Urinary bladder (tissue), 4 donors: Measurements from ENCODE around the gene CYTH3. TPM values are rescaled to one million over a fixed set of nuclear protein-coding genes. Genes with fewer than 3 reads are reported as not detected.
"Not testable (repeated sequence)": the region's sequence is repeated elsewhere in the genome, so short reads cannot be mapped to it uniquely, and the experiment has no call there.

Source experiments
- DNase-seq: peaks from one replicate; pipeline ENCODE4 v3.0.0-alpha.2; 2015; ENCODE audit errors: extremely low spot score
- H3K27ac ChIP-seq: one replicate; pipeline ENCODE4 v1.5.1; 2013; ENCODE audit warnings: low read depth, mild to moderate bottlenecking, moderate library complexity
- H3K36me3 ChIP-seq: one replicate; pipeline ENCODE4 v1.6.1; 2013; ENCODE audit warnings: mild to moderate bottlenecking, moderate library complexity; ENCODE audit not compliant: insufficient read depth
- H3K4me1 ChIP-seq: one replicate; pipeline ENCODE4 v1.6.1; 2013; ENCODE audit warnings: mild to moderate bottlenecking, moderate library complexity; ENCODE audit not compliant: insufficient read depth
- H3K4me3 ChIP-seq: one replicate; pipeline ENCODE4 v1.5.1; 2013; ENCODE audit warnings: low read depth, low read length
- WGBS: extraction: QIAGEN DNeasy Blood & Tissue Kit; methylation state at CpG from one replicate; pipeline ENCODE4 v1.1.7; 2013; 5-methylcytosine and 5-hydroxymethylcytosine counted together
- polyA plus RNA-seq: library from polyadenylated mRNA; stranded (reverse); fragments of 200-250 nt; gene quantifications from one replicate; pipeline ENCODE4 v1.2.3, GENCODE V29; 2013
- total RNA-seq: library from RNA; depleted of rRNA; stranded (reverse); fragments of >200 nt; gene quantifications from one replicate; pipeline ENCODE4 v1.2.3, GENCODE V29; 2014
- donor health status: healthy with polysubstance abuse.
- donor health status: healthy.

CYTH3 gene, protein sequence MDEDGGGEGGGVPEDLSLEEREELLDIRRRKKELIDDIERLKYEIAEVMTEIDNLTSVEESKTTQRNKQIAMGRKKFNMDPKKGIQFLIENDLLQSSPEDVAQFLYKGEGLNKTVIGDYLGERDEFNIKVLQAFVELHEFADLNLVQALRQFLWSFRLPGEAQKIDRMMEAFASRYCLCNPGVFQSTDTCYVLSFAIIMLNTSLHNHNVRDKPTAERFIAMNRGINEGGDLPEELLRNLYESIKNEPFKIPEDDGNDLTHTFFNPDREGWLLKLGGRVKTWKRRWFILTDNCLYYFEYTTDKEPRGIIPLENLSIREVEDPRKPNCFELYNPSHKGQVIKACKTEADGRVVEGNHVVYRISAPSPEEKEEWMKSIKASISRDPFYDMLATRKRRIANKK
- 28.9 TPM for total RNA-seq
- polyA plus RNA-seq = 23.5 TPM

GRCh38 chr7:6272481-6273323 lies at the start of gene CYTH3:
Gene CYTH3 (minus strand): TSS chr7:6272624. CDS start chr7:6272507, 117 bp downstream.
- peak within 1 kb of the TSS; percentile 98 for H3K4me3 ChIP-seq
- H3K4me1 ChIP-seq = no peaks in the 10 kb centered on the region
- DNase-seq = no peak
- WGBS = 6% methylated on average over 67 of the region's 67 CpGs
- H3K36me3 ChIP-seq = no peaks in the 10 kb centered on the region
- H3K27ac ChIP-seq = no peak within 1 kb of the TSS

GRCh38 chr7:6320791-6321190 lies 48.4 kb upstream of the CYTH3 start:
- H3K4me3 ChIP-seq = no peak overlapping the region
- H3K4me1 ChIP-seq = no peaks in the 10 kb centered on the region
- H3K27ac ChIP-seq = no peak overlapping the region
- H3K36me3 ChIP-seq = no peaks in the 10 kb centered on the region
- 29% methylated on average over 1 of the region's 1 CpG for WGBS
- DNase-seq = no peak

DNA sequence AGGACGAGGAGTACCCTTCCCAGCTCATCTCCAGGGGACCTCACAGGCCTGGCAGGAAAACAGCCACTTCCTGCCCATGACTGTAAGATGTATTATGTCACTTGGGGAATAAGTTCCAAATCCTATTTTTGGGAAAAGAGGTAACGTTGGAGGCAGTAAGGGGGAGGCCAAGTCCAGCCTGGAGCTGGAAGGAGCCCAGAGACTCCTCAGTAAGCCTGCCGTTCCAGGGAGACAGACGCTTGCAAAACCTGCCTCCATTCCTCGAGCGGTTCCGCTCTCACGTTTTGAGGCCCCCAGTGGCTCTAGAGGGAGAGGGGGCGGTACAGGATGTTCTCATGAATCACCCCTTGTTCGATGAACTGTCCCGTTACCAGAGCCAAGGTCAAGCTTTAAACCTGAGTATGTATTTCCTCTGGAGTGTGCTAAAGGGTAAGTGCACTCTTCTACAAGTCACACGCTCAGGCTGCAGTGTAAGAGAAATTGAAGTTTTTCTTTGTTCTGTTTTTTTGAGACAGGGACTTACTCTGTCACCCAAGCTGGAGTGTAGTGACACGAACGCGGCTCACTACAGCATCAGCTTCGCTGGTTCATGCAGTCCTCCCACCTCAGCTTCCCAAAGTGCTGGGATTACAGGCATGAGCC lies 45.5 kb upstream of the CYTH3 start:
- peak; percentile 43 for DNase-seq
- Histone ChIP-seq H3K4me3 (no peak overlapping the region), H3K4me1 (no peaks in the 10 kb centered on the region), H3K27ac (no peak overlapping the region), H3K36me3 (no peaks in the 10 kb centered on the region)
- 41% methylated on average over 16 of the region's 16 CpGs for WGBS

DNA sequence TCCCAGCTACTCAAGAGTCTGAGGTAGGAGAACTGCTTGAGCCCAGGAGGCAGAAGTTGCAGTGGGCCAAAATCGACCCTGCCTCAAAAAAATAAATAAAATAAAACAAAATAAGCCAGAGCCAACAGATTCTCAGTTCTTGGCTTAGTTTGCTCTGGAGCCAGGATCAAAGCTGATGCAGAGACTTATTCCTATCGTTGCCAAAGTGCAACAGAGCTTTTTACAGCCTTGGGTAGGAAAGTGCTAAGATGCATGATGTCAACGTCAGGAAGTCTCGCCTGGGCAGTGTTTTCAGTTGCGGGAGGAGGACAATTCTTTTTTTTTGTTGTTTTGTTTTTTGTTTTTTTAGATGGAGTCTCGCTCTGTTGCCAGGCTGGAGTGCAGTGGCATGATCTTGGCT lies 43.8 kb upstream of the CYTH3 start:
- Histone ChIP-seq H3K36me3 (no peaks in the 10 kb centered on the region), H3K4me3 (no peak overlapping the region), H3K27ac (no peak overlapping the region), H3K4me1 (no peaks in the 10 kb centered on the region)
- 66% methylated on average over 6 of the region's 6 CpGs for WGBS
- no peak for DNase-seq

GRCh38 chr7:6315746-6316145 lies 43.3 kb upstream of the CYTH3 start:
- WGBS = 49% methylated on average over 8 of the region's 8 CpGs
- no peak overlapping the region for H3K27ac ChIP-seq
- DNase-seq = no peak
- no peaks in the 10 kb centered on the region for H3K36me3 ChIP-seq
- no peak overlapping the region for H3K4me3 ChIP-seq
- H3K4me1 ChIP-seq = no peaks in the 10 kb centered on the region

- Histone ChIP-seq H3K4me3 (no peak overlapping the region), H3K36me3 (no peaks in the 10 kb centered on the region), H3K4me1 (no peaks in the 10 kb centered on the region), H3K27ac (no peak overlapping the region)
- WGBS = 76% methylated on average over 10 of the region's 10 CpGs
- no peak for DNase-seq
Measured at GRCh38 chr7:6310271-6310993, 38.0 kb upstream of the CYTH3 start.

DNA sequence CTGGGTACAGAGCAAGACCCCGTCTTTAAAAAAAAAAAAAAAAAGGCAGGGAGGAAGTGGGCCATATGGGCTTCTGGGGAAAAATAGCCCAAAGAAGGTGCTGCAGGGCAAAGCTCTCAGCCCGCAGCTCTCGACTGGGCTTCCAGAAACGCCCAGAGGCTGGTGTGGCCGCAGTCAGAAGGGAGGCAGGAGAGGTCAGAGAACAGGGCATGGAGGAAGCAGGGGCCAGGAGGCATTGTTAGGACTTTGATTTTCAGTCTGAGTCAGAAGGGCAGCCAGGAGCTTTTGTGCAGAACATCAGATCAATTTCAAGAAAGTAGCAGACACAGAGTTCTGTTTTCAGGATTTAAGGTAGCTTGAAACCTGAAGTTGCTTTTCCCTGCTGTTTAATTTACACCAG lies 35.3 kb upstream of the CYTH3 start:
- DNase-seq = no peak
- Histone ChIP-seq H3K4me1 (no peaks in the 10 kb centered on the region), H3K27ac (no peak overlapping the region), H3K4me3 (no peak overlapping the region), H3K36me3 (no peaks in the 10 kb centered on the region)
- WGBS = 59% methylated on average over 5 of the region's 5 CpGs

- no peaks in the 10 kb centered on the region for H3K4me1 ChIP-seq
- 74% methylated on average over 3 of the region's 3 CpGs for WGBS
- no peak overlapping the region for H3K27ac ChIP-seq
- no peaks in the 10 kb centered on the region for H3K36me3 ChIP-seq
- no peak for DNase-seq
- no peak overlapping the region for H3K4me3 ChIP-seq
Measured at GRCh38 chr7:6306471-6306870, 34.0 kb upstream of the CYTH3 start.

- Histone ChIP-seq H3K36me3 (no peaks in the 10 kb centered on the region), H3K4me1 (no peaks in the 10 kb centered on the region), H3K4me3 (no peak overlapping the region), H3K27ac (no peak overlapping the region)
- 44% methylated on average over 2 of the region's 2 CpGs for WGBS
- no peak for DNase-seq
Measured at GRCh38 chr7:6305330-6305729, 32.9 kb upstream of the CYTH3 start.

DNA sequence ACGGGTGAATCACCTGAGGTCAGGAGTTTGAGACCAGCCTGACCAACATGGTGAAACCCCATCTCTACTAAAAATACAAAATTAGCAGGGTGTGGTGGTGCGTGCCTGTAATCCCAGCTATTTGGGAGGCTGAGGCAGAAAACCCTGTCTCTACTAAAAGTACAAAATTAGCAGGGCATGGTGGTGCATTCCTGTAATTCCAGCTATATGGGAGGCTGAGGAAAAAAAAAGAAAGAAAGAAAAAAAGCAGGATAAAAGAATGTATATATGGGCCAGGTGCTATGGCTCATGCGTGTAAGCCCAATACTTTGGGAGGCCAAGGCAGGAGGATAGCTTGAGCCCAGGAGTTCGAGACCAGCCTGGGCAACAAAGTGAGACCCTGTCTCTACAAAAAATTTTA lies 29.0 kb upstream of the CYTH3 start:
- H3K36me3 ChIP-seq, DNase-seq, H3K4me3 ChIP-seq, H3K4me1 ChIP-seq, H3K27ac ChIP-seq: not testable (repeated sequence)
- WGBS = 93% methylated on average over 4 of the region's 4 CpGs

DNA sequence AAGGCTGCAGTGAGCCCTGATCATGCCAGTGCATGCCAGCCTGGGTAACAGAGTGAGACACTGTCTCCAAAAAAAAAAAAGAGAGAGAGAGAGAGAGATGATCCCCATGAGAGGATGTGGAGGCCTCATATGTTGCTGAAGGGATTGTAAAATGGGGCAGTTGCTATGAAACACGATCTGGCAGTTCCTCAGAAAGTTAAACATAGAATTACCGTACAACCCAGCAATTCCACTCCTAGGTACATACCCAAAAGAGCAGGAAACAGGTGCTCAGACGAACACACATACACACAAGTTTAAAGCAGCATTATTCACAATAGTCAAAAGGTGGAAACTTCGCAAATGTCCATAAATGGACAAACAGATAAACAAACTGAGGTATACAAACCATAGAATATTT lies 27.4 kb upstream of the CYTH3 start:
- WGBS = 75% methylated on average over 4 of the region's 4 CpGs
- no peaks in the 10 kb centered on the region for H3K36me3 ChIP-seq
- no peak overlapping the region for H3K4me3 ChIP-seq
- DNase-seq = no peak
- no peak overlapping the region for H3K27ac ChIP-seq
- no peaks in the 10 kb centered on the region for H3K4me1 ChIP-seq

GRCh38 chr7:6294839-6295238 lies 22.4 kb upstream of the CYTH3 start:
- H3K4me3 ChIP-seq = no peak overlapping the region
- H3K36me3 ChIP-seq = no peaks in the 10 kb centered on the region
- H3K27ac ChIP-seq = no peak overlapping the region
- WGBS = 72% methylated on average over 6 of the region's 6 CpGs
- H3K4me1 ChIP-seq = no peaks in the 10 kb centered on the region
- no peak for DNase-seq

- H3K4me1 ChIP-seq = no peaks in the 10 kb centered on the region
- no peak for DNase-seq
- H3K4me3 ChIP-seq = no peak overlapping the region
- no peak overlapping the region for H3K27ac ChIP-seq
- no peaks in the 10 kb centered on the region for H3K36me3 ChIP-seq
- 71% methylated on average over 3 of the region's 3 CpGs for WGBS
Measured at GRCh38 chr7:6293202-6293601, 20.8 kb upstream of the CYTH3 start.
